Mucosa of stomach (tissue), 1 donor: Measurements from ENCODE around the gene FAM9A.
"Not testable (repeated sequence)": the region's sequence is repeated elsewhere in the genome, so short reads cannot be mapped to it uniquely, and the experiment has no call there.

ENCODE experiments used
- H3K27me3 ChIP-seq: one replicate; pipeline ENCODE4 v1.7.0; 2013; ENCODE audit warnings: mild to moderate bottlenecking, low read length; ENCODE audit not compliant: control insufficient read depth, insufficient read depth
- H3K36me3 ChIP-seq: one replicate; pipeline ENCODE4 v1.7.0; 2013; ENCODE audit warnings: low read length; ENCODE audit not compliant: control insufficient read depth, insufficient read depth
- H3K4me1 ChIP-seq: one replicate; pipeline ENCODE4 v1.7.0; 2013; ENCODE audit warnings: mild to moderate bottlenecking, low read length; ENCODE audit not compliant: control insufficient read depth, insufficient read depth
- H3K4me3 ChIP-seq: one replicate; pipeline ENCODE4 v1.7.0; 2013; ENCODE audit warnings: low read length
- H3K9ac ChIP-seq: one replicate; pipeline ENCODE4 v1.7.0; 2013; ENCODE audit warnings: mild to moderate bottlenecking, low read length, moderate library complexity
- H3K9me3 ChIP-seq: one replicate; pipeline ENCODE4 v1.7.0; 2013; ENCODE audit warnings: mild to moderate bottlenecking, low read length, moderate library complexity; ENCODE audit not compliant: control insufficient read depth
- donor health status: Pancreatic carcinoma.

FAM9A gene

DNA sequence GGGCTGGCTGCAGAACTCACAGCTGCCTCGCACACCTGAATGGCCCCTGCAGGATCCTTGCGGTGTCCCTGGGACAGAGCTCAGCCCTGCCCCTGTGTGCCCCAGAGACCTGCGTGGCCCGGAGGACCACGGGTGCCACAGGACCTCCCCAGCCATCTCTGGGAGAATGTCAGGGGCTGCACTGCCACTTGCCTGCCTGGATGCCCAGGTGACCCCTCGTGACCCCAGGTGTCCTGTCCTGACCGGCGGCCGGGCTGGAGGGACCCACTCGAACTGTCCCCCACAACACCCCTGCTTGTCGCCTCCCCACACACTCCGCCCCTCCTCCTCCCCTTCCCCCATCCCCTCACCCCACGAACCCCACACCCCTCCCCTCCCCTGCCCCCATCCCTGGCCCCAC lies 1.9 kb downstream of the FAM9A start:
- not testable (repeated sequence) for H3K9me3 ChIP-seq, H3K4me3 ChIP-seq, H3K36me3 ChIP-seq, H3K9ac ChIP-seq, H3K4me1 ChIP-seq, H3K27me3 ChIP-seq

DNA sequence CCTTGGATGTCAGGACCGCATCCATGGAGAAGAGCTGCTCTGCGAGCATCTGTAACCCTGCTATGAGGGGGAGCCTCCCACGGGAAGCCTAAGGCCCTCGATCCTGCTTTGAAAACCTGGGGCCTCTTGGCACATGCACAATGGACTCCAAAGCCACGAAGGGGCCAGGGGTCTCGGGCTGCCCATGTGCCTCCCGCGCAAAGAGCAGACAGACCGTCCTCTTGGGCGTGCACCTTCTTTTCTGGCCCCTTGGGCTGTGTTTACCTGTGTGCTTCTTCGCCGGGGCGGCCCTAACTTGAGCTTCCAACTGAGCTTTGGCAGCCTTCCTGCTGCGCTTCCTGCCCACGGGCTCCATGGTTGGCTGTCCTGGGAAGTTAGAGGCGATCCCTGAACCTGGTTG lies 2.5 kb downstream of the FAM9A start:
- H3K4me3 ChIP-seq, H3K36me3 ChIP-seq, H3K9me3 ChIP-seq, H3K9ac ChIP-seq, H3K4me1 ChIP-seq, H3K27me3 ChIP-seq: not testable (repeated sequence)

DNA sequence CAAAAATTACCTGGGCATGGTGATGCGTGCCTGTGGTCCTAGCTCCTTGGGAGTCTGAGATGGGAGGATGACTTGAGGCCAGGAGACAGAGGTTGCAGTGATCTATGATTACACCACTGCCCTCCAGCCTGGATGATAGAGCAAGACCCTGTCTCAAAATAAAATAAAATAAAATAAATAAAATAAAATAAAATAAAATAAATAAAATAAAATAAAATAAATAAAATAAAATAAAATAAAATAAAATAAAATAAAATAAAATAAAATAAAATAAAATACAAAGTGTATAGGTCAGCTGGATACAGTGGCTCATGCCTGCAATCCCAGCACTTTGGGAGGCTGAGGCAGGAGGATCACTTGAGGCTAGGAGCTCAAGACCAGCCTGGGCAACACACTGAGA lies 14.1 kb downstream of the FAM9A start:
- H3K36me3 ChIP-seq, H3K4me1 ChIP-seq, H3K4me3 ChIP-seq, H3K27me3 ChIP-seq, H3K9ac ChIP-seq, H3K9me3 ChIP-seq: not testable (repeated sequence)

DNA sequence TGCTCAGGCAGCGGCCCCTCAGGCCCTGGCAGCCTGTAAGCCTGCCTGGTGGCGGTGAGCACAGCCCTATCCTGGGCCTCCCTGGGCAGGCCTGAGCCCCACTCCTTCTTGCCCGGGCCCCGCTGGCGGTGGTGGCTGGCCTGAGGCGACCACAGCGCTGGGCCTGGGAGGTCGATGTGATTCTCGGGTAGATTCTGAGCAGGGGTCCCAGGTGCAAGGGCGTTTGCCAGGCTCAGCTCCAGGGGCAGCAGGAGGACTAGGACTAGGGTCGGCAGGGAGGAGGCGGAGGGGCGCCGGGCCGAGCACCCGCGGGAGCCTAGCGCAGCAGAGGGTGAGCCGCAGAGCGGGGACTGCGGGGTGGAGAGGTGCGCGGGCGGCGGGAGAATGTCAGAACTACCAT lies 17.0 kb downstream of the FAM9A start:
- Histone ChIP-seq H3K9me3 (no peaks in the 10 kb centered on the region), H3K4me3 (no peak overlapping the region), H3K36me3 (no peaks in the 10 kb centered on the region), H3K27me3 (no peaks in the 10 kb centered on the region), H3K9ac (no peak overlapping the region), H3K4me1 (no peaks in the 10 kb centered on the region)

DNA sequence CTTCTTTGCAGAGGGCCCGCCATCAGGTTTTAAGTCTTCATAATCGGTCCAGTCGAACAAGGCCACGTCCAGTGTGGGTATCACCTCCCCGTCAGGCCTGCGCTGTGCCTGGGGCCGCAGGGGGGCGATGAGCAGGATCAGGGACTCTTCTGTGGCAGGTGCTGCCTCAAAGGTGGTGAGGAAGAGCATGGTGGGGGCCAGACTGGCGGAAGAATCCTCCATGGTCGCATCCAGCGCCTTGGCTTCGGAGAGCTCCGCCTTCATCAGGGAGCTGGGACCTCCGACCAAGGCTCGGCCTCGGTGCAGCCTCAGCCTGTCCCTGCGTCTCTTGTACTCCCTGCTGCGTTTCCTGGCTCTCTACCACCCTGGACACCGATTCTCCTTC lies 17.5 kb downstream of the FAM9A start:
- no peaks in the 10 kb centered on the region for H3K4me1 ChIP-seq
- H3K9ac ChIP-seq = no peak overlapping the region
- H3K4me3 ChIP-seq = no peak overlapping the region
- no peaks in the 10 kb centered on the region for H3K9me3 ChIP-seq
- no peaks in the 10 kb centered on the region for H3K27me3 ChIP-seq
- H3K36me3 ChIP-seq = no peaks in the 10 kb centered on the region

DNA sequence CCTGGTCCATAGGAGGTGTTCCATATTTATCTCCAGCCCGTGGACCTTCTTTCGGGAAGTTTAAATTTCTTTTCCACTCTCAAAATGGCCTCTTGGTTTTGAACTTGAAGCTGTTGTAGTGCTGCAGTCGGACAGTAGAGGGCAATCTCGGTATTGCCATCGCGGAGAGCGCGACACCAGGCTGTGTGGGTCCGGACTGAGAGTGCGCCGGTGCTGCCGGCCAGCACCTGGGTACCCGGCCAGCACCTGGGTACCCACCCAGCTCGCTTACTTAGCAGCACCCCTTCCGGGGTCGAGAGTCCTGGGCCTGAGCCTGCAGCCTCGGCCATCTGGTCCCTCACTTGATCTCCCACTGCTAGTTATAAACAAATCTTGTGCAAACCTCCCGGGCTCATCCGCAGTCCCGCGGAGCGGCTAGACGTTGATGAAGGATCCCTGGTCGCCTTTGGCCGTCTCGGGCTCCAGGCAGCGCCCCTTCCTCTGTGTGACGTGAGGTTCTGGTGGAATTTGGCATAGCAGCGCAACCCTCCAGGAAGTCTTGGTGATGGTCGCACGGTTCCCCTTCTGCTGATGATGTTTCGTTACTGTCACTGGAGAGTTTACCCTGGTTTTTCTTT lies 18.0 kb downstream of the FAM9A start:
- no peaks in the 10 kb centered on the region for H3K36me3 ChIP-seq
- no peaks in the 10 kb centered on the region for H3K27me3 ChIP-seq
- H3K9ac ChIP-seq = no peak overlapping the region
- H3K9me3 ChIP-seq = no peaks in the 10 kb centered on the region
- H3K4me1 ChIP-seq = no peaks in the 10 kb centered on the region
- H3K4me3 ChIP-seq = no peak overlapping the region

DNA sequence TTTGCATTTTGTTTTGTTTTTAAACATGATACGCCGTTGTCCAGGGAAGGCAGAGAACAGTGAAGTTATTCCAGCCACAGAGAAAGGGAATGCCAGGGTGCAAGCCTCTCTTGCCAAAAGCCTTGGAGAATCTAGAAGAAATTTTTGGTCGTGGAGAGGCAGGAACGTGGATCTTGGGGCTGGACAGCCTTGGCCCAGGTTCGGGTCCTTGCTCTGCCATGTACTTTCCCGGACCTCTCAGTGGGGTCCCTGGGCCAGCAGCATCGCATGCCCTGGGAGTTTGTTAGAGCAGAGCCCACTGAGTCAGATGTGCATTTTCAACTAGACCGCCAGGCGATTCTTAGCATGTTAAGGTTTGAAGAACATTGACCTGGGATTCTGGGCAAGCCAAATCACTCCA lies 18.6 kb downstream of the FAM9A start:
- Histone ChIP-seq H3K9me3 (no peaks in the 10 kb centered on the region), H3K4me1 (no peaks in the 10 kb centered on the region), H3K36me3 (no peaks in the 10 kb centered on the region), H3K4me3 (no peak overlapping the region), H3K27me3 (no peaks in the 10 kb centered on the region), H3K9ac (no peak overlapping the region)

DNA sequence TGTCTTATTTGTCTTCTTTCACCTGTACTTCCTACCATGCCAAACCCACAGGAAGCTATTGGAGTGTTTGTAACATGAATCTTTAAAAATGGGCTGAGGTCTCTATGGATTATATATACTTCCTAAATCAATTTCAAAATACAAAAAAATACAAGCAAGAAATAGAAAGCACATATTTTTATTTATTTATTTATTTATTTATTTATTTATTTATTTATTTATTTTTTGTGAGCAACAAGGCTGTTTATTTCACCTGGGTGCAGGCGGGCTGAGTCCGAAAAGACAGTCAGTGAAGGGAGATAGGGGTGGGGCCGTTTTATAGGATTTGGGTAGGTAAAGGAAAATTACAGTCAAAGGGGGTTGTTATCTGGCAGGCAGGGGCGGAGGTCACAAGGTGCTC lies 19.3 kb downstream of the FAM9A start:
- not testable (repeated sequence) for H3K9me3 ChIP-seq, H3K27me3 ChIP-seq, H3K9ac ChIP-seq, H3K4me1 ChIP-seq, H3K36me3 ChIP-seq, H3K4me3 ChIP-seq

DNA sequence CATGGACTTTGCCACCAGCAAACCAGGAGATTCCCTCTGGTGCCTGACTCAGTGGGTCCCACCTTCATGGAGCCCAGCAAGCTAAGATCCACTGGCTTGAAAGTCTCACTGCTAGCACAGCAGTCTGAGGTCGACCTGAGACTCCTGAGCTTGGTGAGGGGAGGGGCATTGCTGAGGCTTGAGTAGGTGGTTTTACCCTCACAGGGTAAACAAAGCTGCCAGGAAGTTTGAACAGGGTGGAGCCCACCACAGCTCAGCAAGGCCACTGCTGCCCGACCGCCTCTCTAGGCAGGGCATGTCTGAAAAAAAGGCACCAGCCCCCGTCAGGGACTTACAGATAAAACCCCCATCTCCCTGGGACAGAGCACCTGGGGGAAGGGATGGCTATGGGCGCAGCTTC lies 28.1 kb downstream of the FAM9A start:
- Histone ChIP-seq H3K4me1 (peaks cover 5% of the 10 kb centered on the region), H3K27me3 (no peaks in the 10 kb centered on the region), H3K9me3 (no peaks in the 10 kb centered on the region), H3K4me3 (no peak overlapping the region), H3K36me3 (no peaks in the 10 kb centered on the region), H3K9ac (no peak overlapping the region)

DNA sequence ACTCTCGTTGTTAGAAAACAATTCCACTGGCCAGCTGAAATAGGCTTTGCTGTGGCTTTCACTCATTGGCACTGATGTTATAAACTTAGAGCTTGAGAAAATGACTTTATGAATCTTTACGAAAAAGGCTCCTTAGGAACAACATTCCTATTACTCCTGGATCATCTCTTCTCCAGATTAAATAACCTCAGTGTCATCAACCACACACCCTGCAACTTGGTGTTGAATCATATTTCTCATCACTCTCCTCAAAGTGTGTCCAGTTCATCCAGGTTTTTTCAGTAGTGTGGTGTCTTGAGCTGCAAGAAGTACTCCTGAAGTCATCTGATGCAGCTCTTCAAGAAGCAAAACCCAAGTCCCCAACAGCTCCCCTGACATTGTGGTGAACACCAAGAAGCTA lies 41.2 kb downstream of the FAM9A start:
- Histone ChIP-seq H3K36me3 (no peaks in the 10 kb centered on the region), H3K9me3 (no peaks in the 10 kb centered on the region), H3K9ac (no peak overlapping the region), H3K27me3 (no peaks in the 10 kb centered on the region), H3K4me3 (no peak overlapping the region), H3K4me1 (no peaks in the 10 kb centered on the region)

DNA sequence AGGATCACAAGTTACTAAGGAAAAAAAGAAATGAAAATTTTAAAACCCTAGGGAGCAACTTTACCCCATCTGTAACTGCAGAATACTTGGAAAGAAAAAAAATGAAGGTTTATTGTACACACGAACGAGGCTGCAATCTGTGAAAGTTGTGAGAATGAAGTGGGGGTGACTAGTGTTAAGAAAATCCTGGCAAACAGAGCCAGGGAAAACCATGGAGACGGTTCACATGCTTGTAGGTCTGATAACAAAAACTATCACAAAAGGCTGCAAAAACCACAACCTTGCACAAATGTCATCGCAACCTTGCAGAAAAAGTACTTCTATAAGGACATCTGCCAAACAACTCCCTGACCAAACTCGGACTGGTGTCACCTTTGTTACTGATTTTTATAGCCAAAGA lies 42.5 kb downstream of the FAM9A start:
- not testable (repeated sequence) for H3K4me3 ChIP-seq, H3K36me3 ChIP-seq, H3K4me1 ChIP-seq, H3K9ac ChIP-seq, H3K27me3 ChIP-seq, H3K9me3 ChIP-seq

DNA sequence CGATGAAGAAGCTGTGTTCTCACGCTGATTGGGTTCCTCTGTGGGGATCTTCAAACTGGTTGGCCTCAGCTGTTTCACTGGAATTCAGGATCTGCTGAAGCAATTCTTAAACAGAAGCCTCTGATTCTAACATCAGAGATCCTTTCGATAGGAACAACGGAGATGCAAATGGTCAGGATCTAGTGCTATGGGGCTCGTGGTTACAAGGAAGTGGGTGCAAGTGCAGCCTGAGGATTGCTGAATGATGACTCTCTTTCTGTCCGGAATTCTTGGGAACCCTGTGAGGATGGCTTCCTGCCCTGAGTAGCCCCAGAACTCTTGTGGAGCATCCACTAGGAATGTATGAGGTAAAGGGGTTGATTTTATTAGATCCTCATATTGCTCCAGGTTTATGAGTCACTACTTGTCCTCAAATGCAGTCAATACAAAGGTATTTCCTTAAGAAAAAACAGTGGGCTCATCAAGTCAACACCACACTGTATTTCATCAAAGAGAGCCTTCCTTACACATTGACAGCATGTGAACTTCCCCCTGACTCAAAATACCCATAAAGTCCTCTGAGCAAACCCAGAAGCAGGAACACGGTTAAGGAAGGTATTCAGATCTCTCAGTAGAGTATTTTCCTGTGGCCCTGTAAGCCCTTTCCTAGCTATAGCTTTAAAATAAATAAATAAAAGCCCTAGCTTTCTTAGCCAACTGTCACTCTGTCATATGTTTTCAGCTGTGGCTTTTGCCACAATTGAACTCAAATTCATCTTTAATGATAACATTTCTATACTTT lies 43.4 kb downstream of the FAM9A start:
- H3K9ac ChIP-seq, H3K27me3 ChIP-seq, H3K4me1 ChIP-seq, H3K9me3 ChIP-seq, H3K36me3 ChIP-seq, H3K4me3 ChIP-seq: not testable (repeated sequence)

DNA sequence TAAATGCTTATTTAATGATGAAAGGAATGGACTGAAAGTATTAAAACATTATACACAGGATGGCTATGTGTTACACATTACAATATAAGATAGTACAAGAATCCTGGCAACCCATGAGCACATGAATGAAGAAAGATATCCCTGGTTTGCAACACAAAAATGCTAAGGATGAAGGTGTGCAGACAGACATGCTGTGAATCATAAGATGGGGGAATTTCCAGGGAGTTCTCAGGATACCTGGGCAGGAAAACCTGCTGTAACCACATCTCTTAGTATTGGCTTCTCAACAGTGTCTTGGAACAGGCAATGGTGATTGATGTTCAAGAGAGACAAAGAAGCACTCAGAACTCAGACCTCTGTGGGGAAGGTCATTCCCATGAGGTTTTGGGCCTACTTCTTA lies 45.4 kb downstream of the FAM9A start:
- Histone ChIP-seq H3K27me3 (no peaks in the 10 kb centered on the region), H3K4me3 (no peak overlapping the region), H3K36me3 (no peaks in the 10 kb centered on the region), H3K4me1 (no peaks in the 10 kb centered on the region), H3K9me3 (no peaks in the 10 kb centered on the region), H3K9ac (no peak overlapping the region)
